ENCODE data around the gene KRTAP10-1.

- TF ChIP-seq CTCF (IDR thresholded peaks at IDR 0.05; ENCODE audit: low read depth, low read length) (no peak), EZH2phosphoT487 (IDR thresholded peaks at IDR 0.05; ENCODE audit: low read depth) (no peak)
These were observed 26.4 kb downstream of the KRTAP10-1 start for GRCh38 chr21:44513389-44514217.
